Loucy (cell line): ENCODE results near the gene NR2C1.

Experiments used
- H2AFZ ChIP-seq: fragments of 200-600 bp; sonication (generic); 2 replicates; pipeline ENCODE4 v1.6.0; 2016; ENCODE audit warnings: antibody characterized with exemption, mild to moderate bottlenecking, low read length, moderate library complexity
- H3F3A ChIP-seq: fragments of 200-600 bp; 2 replicates; pipeline ENCODE4 v1.6.0; 2016; ENCODE audit warnings: antibody characterized with exemption, low read depth, mild to moderate bottlenecking
- H3K27me3 ChIP-seq: fragments of 200-600 bp; sonication (generic); 2 replicates; pipeline ENCODE4 v1.6.1; 2014; ENCODE audit warnings: low read length, mild to moderate bottlenecking; ENCODE audit not compliant: insufficient read depth, poor library complexity, severe bottlenecking
- H3K36me3 ChIP-seq: fragments of 200-600 bp; sonication (generic); 2 replicates; pipeline ENCODE4 v1.6.1; 2016; ENCODE audit warnings: low read length; ENCODE audit not compliant: insufficient read depth
- H3K4me1 ChIP-seq: fragments of 200-600 bp; sonication (generic); 2 replicates; pipeline ENCODE4 v1.5.1; 2014; ENCODE audit warnings: low read length, mild to moderate bottlenecking; ENCODE audit not compliant: insufficient read depth, poor library complexity, severe bottlenecking
- H3K4me2 ChIP-seq: fragments of 200-600 bp; sonication (generic); 2 replicates; pipeline ENCODE4 v1.6.0; 2014; ENCODE audit warnings: antibody characterized with exemption, low read length, low read depth, mild to moderate bottlenecking; ENCODE audit not compliant: poor library complexity, severe bottlenecking
- H3K4me3 ChIP-seq: fragments of 200-600 bp; sonication (generic); 2 replicates; pipeline ENCODE4 v1.5.1; 2014; ENCODE audit warnings: low read length, mild to moderate bottlenecking, mixed read lengths; ENCODE audit not compliant: poor library complexity, severe bottlenecking
- H3K79me2 ChIP-seq: fragments of 200-600 bp; sonication (generic); 2 replicates; pipeline ENCODE4 v1.6.1; 2014; ENCODE audit warnings: low read length; ENCODE audit not compliant: insufficient read depth
- H3K9ac ChIP-seq: fragments of 200-600 bp; sonication (generic); 2 replicates; pipeline ENCODE4 v1.6.0; 2014; ENCODE audit warnings: mild to moderate bottlenecking, low read depth, low read length, moderate library complexity; ENCODE audit not compliant: poor library complexity, severe bottlenecking
- H3K9me2 ChIP-seq: fragments of 200-600 bp; sonication (generic); replicated peaks from 2 replicates; pipeline ENCODE4 v1.6.1; 2016; ENCODE audit warnings: low read depth, low read length, mixed read lengths
- H3K9me3 ChIP-seq: fragments of 200-600 bp; sonication (generic); 2 replicates; pipeline ENCODE4 v1.6.1; 2014; ENCODE audit warnings: mild to moderate bottlenecking, antibody characterized with exemption, low read length, low read depth; ENCODE audit not compliant: insufficient read depth
- H4K20me1 ChIP-seq: fragments of 200-600 bp; sonication (generic); 2 replicates; pipeline ENCODE4 v1.6.0; 2014; ENCODE audit warnings: antibody characterized with exemption, low read length, mild to moderate bottlenecking; ENCODE audit not compliant: insufficient read depth, poor library complexity, severe bottlenecking
- EZH2phosphoT487 ChIP-seq: fragments of 200-600 bp; IDR thresholded peaks from 2 replicates; pipeline ENCODE4 v1.6.1; 2018; ENCODE audit warnings: antibody characterized with exemption, mild to moderate bottlenecking, moderate library complexity, borderline replicate concordance
- TF ChIP-seq, protein P1 (sequence below): fragments of 200-600 bp; sonication (generic); conservative IDR thresholded peaks from 2 replicates; pipeline ENCODE4 v1.5.1; 2014; ENCODE audit warnings: mild to moderate bottlenecking, antibody characterized with exemption, low read length

Gene NR2C1

DNA sequence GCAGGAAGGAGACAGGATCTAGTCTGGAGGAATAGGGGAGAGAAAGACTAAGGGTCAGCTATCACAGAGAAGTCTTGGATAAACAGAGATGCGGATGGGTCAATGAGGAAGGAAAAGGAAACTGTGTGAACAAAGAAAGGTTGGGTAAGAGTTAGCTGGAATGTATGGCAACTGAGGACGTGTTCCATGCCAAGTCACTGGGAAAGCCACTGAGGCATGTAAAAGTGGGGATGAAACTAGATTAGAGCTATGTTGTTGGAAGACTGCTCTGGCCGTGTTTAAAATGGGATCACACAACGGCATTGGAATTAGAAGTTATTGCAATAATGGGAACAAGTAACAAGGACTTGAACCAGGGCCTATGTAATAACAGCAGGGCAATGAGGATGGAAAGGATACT lies 3.9 kb upstream of the NR2C1 start:
- H3K9ac ChIP-seq, result no peak overlapping the region
- TF ChIP-seq, protein P1, sequence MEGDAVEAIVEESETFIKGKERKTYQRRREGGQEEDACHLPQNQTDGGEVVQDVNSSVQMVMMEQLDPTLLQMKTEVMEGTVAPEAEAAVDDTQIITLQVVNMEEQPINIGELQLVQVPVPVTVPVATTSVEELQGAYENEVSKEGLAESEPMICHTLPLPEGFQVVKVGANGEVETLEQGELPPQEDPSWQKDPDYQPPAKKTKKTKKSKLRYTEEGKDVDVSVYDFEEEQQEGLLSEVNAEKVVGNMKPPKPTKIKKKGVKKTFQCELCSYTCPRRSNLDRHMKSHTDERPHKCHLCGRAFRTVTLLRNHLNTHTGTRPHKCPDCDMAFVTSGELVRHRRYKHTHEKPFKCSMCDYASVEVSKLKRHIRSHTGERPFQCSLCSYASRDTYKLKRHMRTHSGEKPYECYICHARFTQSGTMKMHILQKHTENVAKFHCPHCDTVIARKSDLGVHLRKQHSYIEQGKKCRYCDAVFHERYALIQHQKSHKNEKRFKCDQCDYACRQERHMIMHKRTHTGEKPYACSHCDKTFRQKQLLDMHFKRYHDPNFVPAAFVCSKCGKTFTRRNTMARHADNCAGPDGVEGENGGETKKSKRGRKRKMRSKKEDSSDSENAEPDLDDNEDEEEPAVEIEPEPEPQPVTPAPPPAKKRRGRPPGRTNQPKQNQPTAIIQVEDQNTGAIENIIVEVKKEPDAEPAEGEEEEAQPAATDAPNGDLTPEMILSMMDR, result no peak
- no peak for TF ChIP-seq EZH2phosphoT487
- H3K4me2 ChIP-seq, result no peak overlapping the region
- H3K9me2 ChIP-seq, result no peaks in the 10 kb centered on the region
- no peak overlapping the region for H3K4me3 ChIP-seq
- no peaks in the 10 kb centered on the region for H3F3A ChIP-seq
- H3K27me3 ChIP-seq, result no peaks in the 10 kb centered on the region
- no peak overlapping the region for H2AFZ ChIP-seq
- no peaks in the 10 kb centered on the region for H3K36me3 ChIP-seq
- H3K9me3 ChIP-seq, result no peaks in the 10 kb centered on the region
- no peaks in the 10 kb centered on the region for H4K20me1 ChIP-seq
- peaks cover 7% of the 10 kb centered on the region for H3K79me2 ChIP-seq
- H3K4me1 ChIP-seq, result peaks cover under 1% of the 10 kb centered on the region

DNA sequence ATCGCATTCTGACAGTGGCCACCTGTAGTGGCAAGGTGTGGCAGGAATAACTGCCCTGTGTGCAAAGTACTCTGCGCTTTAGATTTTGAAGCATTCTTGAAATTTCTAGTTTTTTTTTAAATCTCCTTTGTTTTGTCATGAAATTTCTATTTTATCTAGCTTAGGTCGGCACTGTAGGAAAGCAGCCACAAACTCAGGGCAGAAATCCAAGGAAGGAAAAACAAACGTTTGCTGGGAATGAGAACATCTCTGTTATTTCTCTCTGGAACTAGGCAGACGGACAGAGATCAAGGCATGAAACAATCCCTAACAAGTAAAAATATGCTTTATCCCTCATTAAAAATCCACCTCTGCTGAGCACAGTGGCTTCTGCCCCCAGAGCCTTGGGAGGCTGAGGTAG lies 1.3 kb upstream of the NR2C1 start:
- no peak overlapping the region for H2AFZ ChIP-seq
- TF ChIP-seq, protein P1, result no peak
- no peak for TF ChIP-seq EZH2phosphoT487
- H3K9me3 ChIP-seq, result no peaks in the 10 kb centered on the region
- peaks cover 31% of the 10 kb centered on the region for H3K79me2 ChIP-seq
- no peaks in the 10 kb centered on the region for H3F3A ChIP-seq
- peaks cover 20% of the 10 kb centered on the region for H3K4me1 ChIP-seq
- H3K9ac ChIP-seq, result no peak overlapping the region
- H3K9me2 ChIP-seq, result no peaks in the 10 kb centered on the region
- H3K27me3 ChIP-seq, result no peaks in the 10 kb centered on the region
- no peaks in the 10 kb centered on the region for H3K36me3 ChIP-seq
- H4K20me1 ChIP-seq, result no peaks in the 10 kb centered on the region
- no peak overlapping the region for H3K4me3 ChIP-seq
- no peak overlapping the region for H3K4me2 ChIP-seq

DNA sequence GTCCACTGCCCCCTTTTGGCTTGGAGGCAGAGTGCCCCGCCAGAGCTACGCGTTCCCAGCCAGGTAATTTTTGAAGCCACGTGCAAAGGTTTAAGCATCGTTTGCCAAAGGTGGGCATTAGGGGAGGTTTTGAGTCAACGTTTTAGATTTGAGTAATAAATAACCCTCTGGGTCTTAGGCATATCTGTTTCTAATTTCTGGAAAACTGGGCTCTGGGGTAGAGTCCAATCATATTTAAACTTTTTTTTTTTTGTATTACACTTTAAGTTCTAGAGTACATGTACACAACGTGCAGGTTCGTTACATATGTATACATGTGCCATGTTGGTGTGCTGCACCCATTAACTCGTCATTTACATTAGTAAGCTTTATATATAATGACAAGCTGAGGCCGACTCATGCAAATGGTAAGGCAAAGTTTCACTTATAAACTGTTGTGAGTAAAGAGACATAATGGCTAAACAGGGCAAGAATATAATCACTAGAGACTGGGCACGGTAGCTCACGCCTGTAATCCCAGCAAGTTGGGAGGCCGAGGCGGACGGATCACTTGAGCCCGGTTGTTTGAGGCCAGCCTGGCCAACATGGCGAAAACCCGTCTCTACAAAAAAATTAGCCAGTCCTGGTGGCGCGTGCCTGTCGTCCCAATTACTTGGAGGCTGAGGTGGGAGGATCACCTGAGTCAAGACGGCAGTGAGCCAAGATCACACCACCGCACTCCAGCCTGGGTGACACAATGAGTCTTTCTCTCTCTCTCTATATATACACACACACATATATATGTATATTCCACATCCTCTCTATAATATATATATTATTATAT lies 491 bp upstream of the NR2C1 start:
- no peaks in the 10 kb centered on the region for H3F3A ChIP-seq
- no peaks in the 10 kb centered on the region for H3K9me3 ChIP-seq
- no peaks in the 10 kb centered on the region for H3K9me2 ChIP-seq
- peaks cover 26% of the 10 kb centered on the region for H3K4me1 ChIP-seq
- H3K79me2 ChIP-seq, result peaks cover 40% of the 10 kb centered on the region
- TF ChIP-seq, protein P1, result peak; percentile 83
- TF ChIP-seq EZH2phosphoT487, result no peak
- H2AFZ ChIP-seq, result peak overlapping the region; percentile 74; the same call in 1 of the 2 replicates
- H3K36me3 ChIP-seq, result no peaks in the 10 kb centered on the region
- no peak overlapping the region for H3K9ac ChIP-seq
- peak overlapping the region; percentile 99 for H3K4me3 ChIP-seq
- H3K27me3 ChIP-seq, result no peaks in the 10 kb centered on the region
- H4K20me1 ChIP-seq, result no peaks in the 10 kb centered on the region
- peak overlapping the region; percentile 86 for H3K4me2 ChIP-seq
